Endothelial cell of umbilical vein (primary cell): Measurements from ENCODE around the gene TMEM120B. TPM values are rescaled to one million over a fixed set of nuclear protein-coding genes. Genes with fewer than 3 reads are reported as not detected.

ENCODE experiments used
- BruUV-seq: library from RNA; stranded (reverse); fragments of 400-500 nt; replicated peaks from 2 replicates; lab custom pipeline; 2021; lab: Mats Ljungman, UMichigan
- CTCF ChIA-PET: fragments of 300-600, 350-600 bp; sonication (Branson Sonifier 250); formaldehyde crosslinking; loops from one replicate; lab custom pipeline; 2021; ENCODE audit warnings: antibody characterized with exemption, inconsistent platforms; lab: Charles Lee
- POLR2A ChIA-PET: fragments of 300-600, 350-600 bp; sonication (Branson Sonifier 250); formaldehyde crosslinking; loops from one replicate; lab custom pipeline; 2021; ENCODE audit warnings: antibody characterized with exemption, inconsistent platforms; lab: Charles Lee
- DNase-seq: peaks from one replicate; pipeline ENCODE4 v3.0.0-alpha.2; 2011; ENCODE audit warnings: low read depth, low spot score
- FAIRE-seq: peaks from 2 replicates; lab custom pipeline; 2011; peaks lifted over from hg19 to GRCh38; lab: Jason Lieb, UNC
- H2AFZ ChIP-seq: 2 replicates; pipeline ENCODE4 v1.6.0; 2012; ENCODE audit warnings: low read depth, low read length, control low read depth, inconsistent platforms
- H3K27ac ChIP-seq: 2 replicates; pipeline ENCODE4 v1.5.1; 2011; ENCODE audit warnings: low read depth, mild to moderate bottlenecking, control low read depth, low read length, moderate library complexity; ENCODE audit not compliant: insufficient read depth
- H3K27me3 ChIP-seq, 2 experiments: 2 replicates each; pipeline versions ENCODE4 v1.6.0 to v1.6.1; 2011; ENCODE audit warnings: low read length in 2 of 2, mixed read lengths in 1 of 2; ENCODE audit not compliant: control insufficient read depth in 2 of 2, insufficient read depth in 2 of 2
- H3K36me3 ChIP-seq, 2 experiments: 2 replicates in 1 of 2; 3 replicates in 1 of 2; pipeline ENCODE4 v1.5.1; 2011; ENCODE audit warnings: low read length in 2 of 2, mild to moderate bottlenecking in 1 of 2, moderate library complexity in 1 of 2; ENCODE audit not compliant: control insufficient read depth in 2 of 2, insufficient read depth in 2 of 2; ENCODE audit errors: extremely low read depth in 1 of 2
- H3K4me1 ChIP-seq: 3 replicates; pipeline ENCODE4 v1.5.1; 2011; ENCODE audit warnings: mild to moderate bottlenecking, low read length; ENCODE audit not compliant: control insufficient read depth, insufficient read depth; ENCODE audit errors: extremely low read depth
- H3K4me2 ChIP-seq: 2 replicates; pipeline ENCODE4 v1.6.1; 2011; ENCODE audit warnings: low read length, control low read depth, mixed read lengths; ENCODE audit not compliant: insufficient read depth
- H3K4me3 ChIP-seq, 3 experiments: fragments of 200-600 bp in 1 of 3; sonication (generic), shearing (Covaris generic) in 1 of 3; replicated peaks in 1 of 3; 2 replicates each; pipeline ENCODE4 v1.5.1; 2011 to 2016; ENCODE audit warnings: control low read depth in 3 of 3, low read length in 3 of 3, mild to moderate bottlenecking in 2 of 3, inconsistent platforms in 1 of 3, low read depth in 1 of 3, moderate library complexity in 1 of 3; ENCODE audit not compliant: insufficient read depth in 1 of 3
- H3K79me2 ChIP-seq: 2 replicates; pipeline ENCODE4 v1.6.0; 2012; ENCODE audit warnings: low read length, inconsistent platforms; ENCODE audit not compliant: control insufficient read depth, insufficient read depth
- H3K9ac ChIP-seq: replicated peaks from 2 replicates; pipeline ENCODE3; 2011; ENCODE audit warnings: low read length, control low read depth; ENCODE audit not compliant: insufficient read depth; ENCODE audit errors: extremely low read depth
- H3K9me1 ChIP-seq: replicated peaks from 3 replicates; pipeline ENCODE4 v1.6.0; 2011; ENCODE audit warnings: mild to moderate bottlenecking, low read length; ENCODE audit not compliant: control insufficient read depth, insufficient read depth; ENCODE audit errors: extremely low read depth
- H3K9me3 ChIP-seq: replicated peaks from 2 replicates; pipeline ENCODE4 v1.5.1; 2012; ENCODE audit warnings: low read length, inconsistent platforms; ENCODE audit not compliant: control insufficient read depth, insufficient read depth
- H4K20me1 ChIP-seq: replicated peaks from 2 replicates; pipeline ENCODE3; 2011; ENCODE audit warnings: mild to moderate bottlenecking, low read length; ENCODE audit not compliant: control insufficient read depth, insufficient read depth; ENCODE audit errors: extremely low read depth
- EZH2 ChIP-seq: IDR thresholded peaks from 2 replicates; pipeline ENCODE4 v1.6.1; 2012; ENCODE audit warnings: borderline replicate concordance, low read depth, mild to moderate bottlenecking, moderate library complexity, low read length, inconsistent platforms; ENCODE audit not compliant: severe bottlenecking
- FOS ChIP-seq: IDR thresholded peaks from 2 replicates; pipeline ENCODE4 v1.6.1; 2011; ENCODE audit warnings: mild to moderate bottlenecking, low read length, moderate library complexity, borderline replicate concordance; ENCODE audit not compliant: insufficient read depth
- GATA2 ChIP-seq: IDR thresholded peaks from 2 replicates; pipeline ENCODE4 v1.7.0; 2011; ENCODE audit warnings: low read depth, mild to moderate bottlenecking, moderate library complexity, mixed read lengths, low read length; ENCODE audit not compliant: insufficient read length, insufficient read depth
- JUN ChIP-seq: IDR thresholded peaks from 2 replicates; pipeline ENCODE4 v1.6.1; 2011; ENCODE audit warnings: borderline replicate concordance, low read depth; ENCODE audit not compliant: insufficient read length, insufficient read depth
- MYC ChIP-seq: IDR thresholded peaks from one replicate; pipeline ENCODE4 v1.6.1; 2011; ENCODE audit warnings: mild to moderate bottlenecking, low read depth, low read length
- POLR2A ChIP-seq: IDR thresholded peaks from 2 replicates; pipeline ENCODE4 v1.6.1; 2012; ENCODE audit warnings: low read depth, mild to moderate bottlenecking, control low read depth, low read length
- POLR2AphosphoS5 ChIP-seq: IDR thresholded peaks from 2 replicates; pipeline ENCODE4 v1.6.1; 2012; ENCODE audit warnings: low read depth, mild to moderate bottlenecking, control low read depth, low read length, moderate library complexity; ENCODE audit not compliant: insufficient read depth
- dilution Hi-C: fragments of 300-500 bp; cut with MboI; formaldehyde crosslinking; loops from one replicate; pipeline ENCODE4 v1.15.0; 2019; ENCODE audit warnings: low sequenced_read_pairs; ENCODE audit not compliant: extremely low pct_ligation_motif_present
- intact Hi-C: fragments of 100-400 bp; cut with micrococcal nuclease; formaldehyde crosslinking; loops from one replicate; pipeline ENCODE4 v1.10.0; 2022
- polyA plus RNA-seq, 4 experiments: library from polyadenylated mRNA; depleted of rRNA in 3 of 4; stranded (reverse) in 3 of 4; unstranded in 1 of 4; fragments of >200 nt; gene quantifications; 2 replicates each; pipeline versions ENCODE4 v1.2.1 to v1.2.3, GENCODE V29; 2011 to 2012; ENCODE audit warnings: missing spikeins in 1 of 4
- total RNA-seq: library from RNA; stranded (reverse); gene quantifications from 2 replicates; pipeline ENCODE4 v1.2.3, GENCODE V29; 2021
- TF ChIP-seq, protein P1 (sequence below): IDR thresholded peaks from 2 replicates; pipeline ENCODE4 v1.6.1; 2011; ENCODE audit not compliant: insufficient read depth, insufficient read length
- TF ChIP-seq, protein P2 (sequence below), 2 donors: IDR thresholded peaks; 1 replicate in 1 of 2; 2 replicates in 1 of 2; pipeline ENCODE4 v1.5.1; 2011; ENCODE audit warnings: low read length in 2 of 2, mild to moderate bottlenecking in 2 of 2, moderate library complexity in 2 of 2, control low read depth in 1 of 2, inconsistent platforms in 1 of 2, low read depth in 1 of 2; ENCODE audit not compliant: insufficient read depth in 1 of 2; ENCODE audit errors: extremely low read depth in 1 of 2

Gene TMEM120B
- total and polyA plus RNA-seq, 2 donors (not counting 3 experiments of a cell fraction or from before 2014, with no cell fraction given) = 10.4 to 12.8 TPM

DNA sequence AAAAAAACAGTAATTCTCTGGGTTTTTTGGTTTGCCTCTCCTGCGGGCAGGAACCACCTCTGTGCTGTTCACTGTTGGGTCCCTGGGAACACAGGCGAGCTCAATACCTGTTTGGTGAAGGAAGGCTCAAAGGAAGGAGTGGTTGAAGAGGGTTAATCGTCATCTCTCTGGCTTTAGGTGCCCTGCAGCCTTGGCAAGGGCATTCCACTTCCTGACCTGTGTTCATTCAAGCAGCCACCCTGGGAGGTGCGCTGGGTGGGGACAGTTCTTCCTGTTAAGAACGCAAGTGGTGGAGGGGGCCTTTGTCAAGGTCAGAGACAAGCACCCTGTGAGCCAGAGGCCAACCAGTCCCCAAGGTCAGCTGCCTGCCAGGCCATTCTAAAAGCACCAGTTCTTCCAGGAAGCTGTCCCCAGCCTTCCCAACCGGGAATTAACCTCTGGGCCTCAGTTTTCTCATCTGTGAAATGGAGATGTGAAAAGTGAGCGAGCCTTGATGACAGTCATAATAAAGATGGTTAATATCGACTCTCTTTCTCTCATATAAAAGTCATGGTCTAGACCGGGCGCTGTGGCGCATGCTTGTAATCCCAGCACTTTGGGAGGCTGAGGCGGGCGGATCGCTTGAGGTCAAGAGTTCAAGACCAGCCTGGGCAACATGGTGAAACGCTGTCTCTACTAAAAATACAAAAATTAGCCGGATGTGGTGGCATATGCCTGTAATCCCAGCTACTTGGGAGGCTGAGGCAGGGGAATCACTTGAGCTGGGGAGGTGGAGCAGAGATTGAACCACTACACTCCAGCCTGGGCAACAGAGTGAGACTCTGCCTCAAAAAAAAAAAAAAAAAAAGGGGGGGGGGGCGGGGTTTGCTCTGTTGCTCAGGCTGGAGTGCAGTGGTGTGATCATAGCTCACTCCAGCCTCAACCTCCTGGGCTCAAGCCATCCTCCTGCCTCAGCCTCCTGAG lies 74.8 kb downstream of the TMEM120B start:
- Histone ChIP-seq H3K9me3 (no peaks in the 10 kb centered on the region), H3K79me2 (no peaks in the 10 kb centered on the region), H3K4me3 (no peak overlapping the region), H3K27me3 (no peaks in the 10 kb centered on the region), H3K27ac (no peak overlapping the region), H2AFZ (no peak overlapping the region), H3K4me1 (peaks cover 25% of the 10 kb centered on the region), H4K20me1 (no peaks in the 10 kb centered on the region), H3K4me2 (no peak overlapping the region), H3K9ac (no peak overlapping the region), H3K36me3 (no peaks in the 10 kb centered on the region), H3K9me1 (no peaks in the 10 kb centered on the region)
- ChIA-PET CTCF (interaction anchor here (0.6 to 1.7 kb wide), 3 partner anchors 11 to 16 kb away, joined by 3 to 6 read pairs (median 3); no protein-coding TSS in a partner anchor), POLR2A (interaction anchor here (0.6 to 0.7 kb wide), 2 partner anchors 15 to 81 kb away, joined by 3 to 4 read pairs; no protein-coding TSS in a partner anchor)
- BruUV-seq = no TSS peak
- DNase-seq (no peak), FAIRE-seq (no peak)
- intact Hi-C loops = no loop called here
- TF ChIP-seq, protein P1, sequence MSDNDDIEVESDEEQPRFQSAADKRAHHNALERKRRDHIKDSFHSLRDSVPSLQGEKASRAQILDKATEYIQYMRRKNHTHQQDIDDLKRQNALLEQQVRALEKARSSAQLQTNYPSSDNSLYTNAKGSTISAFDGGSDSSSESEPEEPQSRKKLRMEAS = no peak
- TF ChIP-seq EZH2 (no peak), POLR2A (no peak), GATA2 (no peak), POLR2AphosphoS5 (no peak), JUN (no peak), FOS (no peak), MYC (no peak)
- TF ChIP-seq, protein P2, sequence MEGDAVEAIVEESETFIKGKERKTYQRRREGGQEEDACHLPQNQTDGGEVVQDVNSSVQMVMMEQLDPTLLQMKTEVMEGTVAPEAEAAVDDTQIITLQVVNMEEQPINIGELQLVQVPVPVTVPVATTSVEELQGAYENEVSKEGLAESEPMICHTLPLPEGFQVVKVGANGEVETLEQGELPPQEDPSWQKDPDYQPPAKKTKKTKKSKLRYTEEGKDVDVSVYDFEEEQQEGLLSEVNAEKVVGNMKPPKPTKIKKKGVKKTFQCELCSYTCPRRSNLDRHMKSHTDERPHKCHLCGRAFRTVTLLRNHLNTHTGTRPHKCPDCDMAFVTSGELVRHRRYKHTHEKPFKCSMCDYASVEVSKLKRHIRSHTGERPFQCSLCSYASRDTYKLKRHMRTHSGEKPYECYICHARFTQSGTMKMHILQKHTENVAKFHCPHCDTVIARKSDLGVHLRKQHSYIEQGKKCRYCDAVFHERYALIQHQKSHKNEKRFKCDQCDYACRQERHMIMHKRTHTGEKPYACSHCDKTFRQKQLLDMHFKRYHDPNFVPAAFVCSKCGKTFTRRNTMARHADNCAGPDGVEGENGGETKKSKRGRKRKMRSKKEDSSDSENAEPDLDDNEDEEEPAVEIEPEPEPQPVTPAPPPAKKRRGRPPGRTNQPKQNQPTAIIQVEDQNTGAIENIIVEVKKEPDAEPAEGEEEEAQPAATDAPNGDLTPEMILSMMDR (IDR thresholded peaks at IDR 0.05; ENCODE audit: extremely low read depth in 1 of 2, insufficient read depth in 1 of 2, low read depth in 1 of 2, low read length in 2 of 2) = no peak
- dilution Hi-C loops = no loop called here
